ENCODE results near the gene CXCL3.

The CXCL3 gene

DNA sequence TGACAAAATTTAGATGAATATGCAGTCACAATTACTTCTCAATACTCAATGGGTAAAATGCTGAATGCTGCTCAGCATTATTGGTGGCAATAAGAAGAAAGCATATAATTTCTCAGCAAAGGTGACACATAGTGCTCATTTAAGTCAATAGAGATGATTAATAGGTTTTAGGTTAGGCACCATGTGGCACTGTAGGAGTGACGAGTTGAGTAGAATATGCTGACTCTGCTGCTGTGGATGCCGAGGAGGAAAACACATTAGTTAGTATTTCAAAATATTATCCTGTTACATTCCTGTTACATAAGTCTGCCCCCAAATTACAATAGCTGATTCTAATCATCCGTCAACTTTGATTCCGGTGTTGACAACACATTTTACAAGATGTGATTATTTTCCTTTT is 26.4 kb downstream of the CXCL3 start:
- no peak for DNase-seq

DNA sequence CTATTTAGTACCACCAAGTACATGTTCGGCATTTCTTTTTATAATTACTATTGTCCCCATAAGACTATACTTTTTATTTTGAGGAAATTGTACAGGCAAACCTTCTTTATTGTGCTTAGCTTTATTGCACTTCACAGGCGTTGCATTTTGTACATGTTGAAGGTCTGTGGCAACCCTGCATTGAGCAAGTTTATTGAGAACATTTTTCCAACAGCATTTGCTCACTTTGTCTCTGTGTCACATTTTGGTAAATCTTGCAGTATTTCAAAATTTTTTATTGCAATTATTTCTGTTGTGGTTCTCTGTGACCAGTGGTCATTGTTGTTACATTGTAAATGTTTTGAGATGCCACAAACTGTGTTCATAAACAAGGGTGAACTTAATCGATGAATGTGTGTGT is 29.2 kb downstream of the CXCL3 start:
- no peak for DNase-seq

DNA sequence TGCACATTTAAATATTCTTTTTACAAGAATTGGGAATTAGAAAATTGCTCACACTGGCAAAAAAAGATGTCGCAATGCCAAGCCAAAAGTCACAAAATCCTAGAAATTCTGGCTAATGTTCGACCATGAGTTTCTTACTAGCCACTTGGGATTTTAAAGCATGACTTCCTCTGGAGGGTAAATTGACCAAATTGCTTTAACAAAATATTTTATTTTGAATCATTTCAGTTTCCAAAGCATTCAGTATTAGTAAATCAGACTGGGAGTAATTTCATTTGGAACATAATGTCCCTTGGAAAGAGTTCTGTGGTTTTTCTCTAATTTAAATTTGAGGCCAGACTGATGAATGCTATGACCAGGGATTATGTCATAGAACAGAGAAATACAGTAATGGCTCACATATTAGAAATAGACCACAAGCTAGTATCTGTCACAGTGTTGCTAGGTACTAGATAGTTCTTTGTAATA is 32.4 kb downstream of the CXCL3 start:
- DNase-seq = no peak

DNA sequence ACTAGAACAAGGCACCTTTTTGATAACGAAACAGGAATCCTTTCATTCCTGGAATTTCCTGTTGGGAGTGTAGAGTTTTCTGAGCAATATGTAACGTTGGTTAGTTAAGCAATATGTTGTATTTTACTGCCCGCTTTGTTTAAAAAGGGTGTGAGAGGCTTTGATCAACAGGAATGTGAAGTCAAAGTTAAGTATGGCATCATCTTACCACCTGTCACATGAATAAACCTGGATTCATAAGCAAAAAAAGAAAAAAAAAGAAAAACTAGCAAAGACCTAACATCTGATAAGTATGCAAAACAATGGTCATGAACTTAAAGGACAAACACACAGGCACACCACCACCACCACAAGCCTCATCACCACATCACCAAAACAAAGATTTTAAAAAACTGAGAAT is 33.0 kb downstream of the CXCL3 start:
- no peak for DNase-seq

DNA sequence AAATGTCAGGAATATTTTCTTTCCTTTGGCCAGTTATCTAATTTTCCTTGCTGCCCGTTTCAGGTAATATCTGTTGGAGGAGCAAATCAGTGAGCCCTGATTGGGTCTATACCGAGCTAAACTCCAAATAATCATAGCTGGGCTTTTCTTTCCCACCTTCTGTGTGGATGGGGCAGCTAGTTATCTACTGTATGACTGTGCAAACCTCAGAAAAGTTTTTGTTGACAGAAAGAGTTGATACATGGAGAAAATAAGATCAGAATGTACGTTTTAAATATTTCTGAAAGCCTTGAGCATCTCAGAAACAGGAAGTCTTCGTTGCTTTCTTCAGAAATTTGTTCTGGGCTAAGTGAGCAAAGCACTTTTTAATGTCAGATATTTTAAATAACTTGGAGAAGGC is 33.8 kb downstream of the CXCL3 start:
- no peak for DNase-seq

DNA sequence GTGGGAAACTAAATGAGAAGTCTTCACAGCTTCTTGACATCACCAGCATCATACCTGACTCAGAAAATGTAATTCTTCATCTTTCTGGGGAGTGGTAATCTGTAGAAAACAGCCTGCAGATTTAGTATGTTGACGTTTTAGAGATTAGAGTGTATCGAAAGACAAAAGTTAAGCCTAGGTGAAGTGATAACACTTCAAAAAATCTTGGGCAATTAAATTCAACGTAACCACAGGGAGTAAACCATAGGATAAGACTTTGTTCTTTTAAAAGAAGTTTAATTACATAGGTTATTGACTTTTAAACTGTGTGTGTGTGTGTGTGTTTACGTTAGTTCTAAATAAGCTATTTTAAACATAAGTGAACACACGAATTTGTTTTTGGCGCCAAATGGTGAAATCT is 38.2 kb downstream of the CXCL3 start:
- no peak for DNase-seq

DNA sequence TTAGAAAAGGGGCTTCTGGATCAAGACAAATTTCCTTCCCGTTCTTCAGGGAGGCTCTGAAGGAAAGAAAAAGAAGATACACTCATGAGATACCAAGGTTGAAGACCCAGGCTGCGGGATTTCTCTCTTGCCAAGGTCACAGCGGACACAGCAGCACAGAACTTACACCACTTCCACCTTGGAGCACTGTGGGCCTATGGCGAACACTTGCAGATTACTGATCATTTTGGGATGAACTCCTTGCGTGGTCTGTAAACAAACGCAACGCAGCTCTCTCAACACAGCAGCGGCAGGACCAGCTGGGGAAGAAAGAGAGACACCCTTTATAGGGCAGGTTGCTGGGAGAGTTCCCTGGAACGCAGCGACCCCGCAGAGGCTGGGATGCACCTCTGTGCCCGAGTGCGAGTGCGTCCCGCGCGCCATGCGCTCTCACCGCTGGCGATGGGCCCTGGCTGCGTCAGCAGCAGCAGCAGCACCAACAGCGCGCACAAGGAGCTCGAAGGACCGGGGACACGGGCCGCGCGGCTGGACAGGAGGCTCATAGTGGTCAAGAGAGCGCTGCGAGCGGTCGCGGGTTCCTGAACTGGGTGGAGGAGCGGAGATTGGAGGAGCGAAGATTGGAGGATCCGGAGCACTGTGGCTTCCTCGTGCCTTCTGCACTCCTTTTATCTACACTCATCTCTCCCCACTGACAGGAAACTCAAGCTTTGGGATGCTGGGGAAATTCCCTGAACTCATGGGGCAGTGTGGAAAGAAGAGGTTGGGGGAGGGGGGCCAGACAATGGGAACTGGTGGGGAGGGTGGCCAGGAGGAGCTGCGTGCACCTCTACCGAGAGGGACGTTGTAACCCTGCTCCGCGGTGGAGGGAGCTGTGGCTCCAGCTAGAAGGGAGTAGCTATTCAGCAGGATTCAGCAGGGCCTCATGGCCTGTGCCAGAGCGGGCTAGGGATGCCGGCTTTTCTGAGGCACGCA is 40.2 kb downstream of the CXCL3 start, which contains the start of gene CXCL5:
Gene CXCL5, minus strand, starts transcription at position 638 of the 972 bp plus-strand sequence. Its CDS starts 96 bp downstream, at position 542.
- peak; percentile 74 for DNase-seq

DNA sequence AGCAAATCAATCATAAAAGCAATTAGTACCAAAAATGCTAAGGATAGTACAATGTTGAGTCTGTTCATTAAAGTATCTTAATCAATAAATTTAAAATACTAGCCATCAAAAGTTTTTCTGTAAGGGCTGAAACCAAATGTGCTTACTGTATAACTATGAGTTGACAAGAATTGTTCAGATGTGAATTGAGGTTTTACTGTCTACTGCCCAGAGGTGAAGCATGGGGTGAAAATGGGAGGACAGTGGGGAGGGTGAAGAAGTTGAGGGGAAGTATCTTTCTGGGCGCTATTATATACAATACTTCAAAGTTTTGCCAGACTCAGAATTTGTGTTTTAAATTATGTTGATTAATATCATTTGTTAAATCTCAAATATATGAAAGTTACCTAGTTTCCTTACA is 46.4 kb downstream of the CXCL3 start:
- DNase-seq = no peak

DNA sequence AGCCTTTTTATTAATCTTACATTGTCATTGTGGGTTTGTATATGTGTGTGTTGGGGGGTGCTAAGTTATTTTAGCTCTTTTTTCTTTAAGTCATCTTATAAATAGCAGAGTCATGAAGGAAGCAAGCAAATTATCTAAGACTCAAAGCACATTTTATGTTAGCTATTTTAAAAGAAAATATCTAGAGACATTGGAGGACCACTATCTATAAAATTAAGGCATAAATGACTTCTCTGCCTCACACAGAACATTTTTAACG is 46.8 kb downstream of the CXCL3 start:
- DNase-seq = no peak

DNA sequence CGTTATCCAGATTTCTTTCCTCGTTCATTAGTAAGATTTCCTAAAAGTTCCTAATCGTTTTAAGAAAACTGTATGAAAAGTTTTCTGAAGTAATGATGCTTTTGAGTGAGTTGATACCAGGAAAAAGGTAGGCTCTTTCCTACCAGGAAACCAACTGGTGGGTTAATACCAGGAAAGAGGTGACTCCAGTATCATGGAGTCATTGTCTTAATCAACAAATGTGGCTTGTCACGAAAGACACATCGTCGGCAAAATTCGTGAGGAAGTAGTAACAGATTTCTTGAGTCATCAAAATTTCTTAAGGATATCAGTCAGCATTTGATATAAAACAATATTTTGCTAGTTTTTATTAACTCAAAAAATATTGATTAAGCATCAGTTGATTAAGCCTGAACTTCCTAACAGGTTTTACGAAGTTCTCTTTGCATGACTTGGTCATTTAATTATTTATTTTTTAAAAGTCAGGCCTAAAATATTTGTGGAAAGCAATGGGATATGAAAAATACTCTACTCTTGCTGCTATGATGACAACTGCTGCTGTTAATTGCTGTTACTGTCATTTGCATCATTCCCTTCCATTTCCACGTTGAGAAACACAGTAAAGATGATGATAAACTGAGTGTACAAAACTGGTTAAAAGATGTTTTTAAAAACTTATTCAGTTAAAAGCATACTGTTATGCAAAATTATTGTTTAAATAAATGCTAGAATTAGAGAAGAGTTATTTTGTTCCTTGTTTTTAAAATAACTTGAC is 47.3 kb downstream of the CXCL3 start:
- DNase-seq = no peak

DNA sequence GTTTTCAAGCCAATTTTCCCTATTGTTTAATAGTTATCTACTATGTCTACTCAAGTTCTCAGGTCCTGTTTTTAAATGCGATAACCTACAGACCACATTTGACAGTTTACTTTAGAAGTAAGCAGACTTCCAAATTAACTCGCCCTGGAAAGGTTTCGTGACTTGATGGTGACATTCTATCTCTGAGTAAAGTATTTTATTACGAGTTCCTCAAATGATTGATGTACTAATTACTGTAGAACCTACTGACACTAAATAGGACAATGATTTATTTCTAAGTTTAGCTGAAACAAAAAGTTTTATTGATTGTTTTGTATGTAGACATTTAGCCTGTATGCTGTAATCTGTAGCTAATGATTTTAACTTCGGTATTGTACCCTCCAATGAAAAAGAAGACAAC is 48.6 kb downstream of the CXCL3 start:
- no peak for DNase-seq

DNA sequence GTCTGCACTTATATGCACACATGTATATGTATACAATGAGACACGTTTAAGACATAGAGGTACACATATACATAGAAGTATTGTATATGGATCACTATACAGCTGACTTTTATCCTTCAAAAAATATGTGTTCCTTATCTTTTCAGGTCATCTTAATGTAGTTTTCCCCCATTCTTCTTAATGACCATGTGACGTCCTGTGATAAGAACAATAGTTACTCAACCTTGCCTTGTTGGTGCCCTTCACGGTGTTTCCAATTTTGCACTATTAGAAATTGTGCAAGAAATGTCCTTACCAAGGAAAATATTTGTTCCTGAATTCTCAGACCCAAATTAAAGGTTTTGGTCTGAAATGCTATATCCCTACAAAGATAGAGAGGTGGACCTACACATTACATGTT is 49.5 kb downstream of the CXCL3 start:
- no peak for DNase-seq

DNA sequence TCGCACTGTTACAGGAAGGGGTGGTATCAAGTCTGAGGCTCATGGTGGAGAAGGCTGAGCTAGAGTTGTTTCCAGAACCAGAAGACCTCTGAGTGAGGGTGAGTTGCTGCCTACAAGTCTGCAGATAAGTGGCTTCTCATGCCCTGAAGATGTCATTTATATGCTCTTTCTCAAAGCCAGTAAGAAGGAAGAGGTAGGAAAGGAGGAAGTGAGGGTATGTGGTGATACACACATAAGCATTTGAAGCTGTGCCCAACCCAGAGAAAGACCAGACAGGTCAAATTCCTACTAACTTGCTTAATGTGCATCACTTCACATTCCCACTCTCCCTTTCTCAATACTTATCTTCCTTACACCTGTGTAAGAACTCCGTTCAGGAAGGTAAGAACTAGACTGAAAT is 50.4 kb downstream of the CXCL3 start, which contains the start of gene PPBP:
Gene PPBP, minus strand, starts transcription at position 130 of the 400 bp plus-strand sequence. Its CDS starts 87 bp downstream, at position 43.
- no peak for DNase-seq
